HEK293T (cell line): ENCODE results near the gene FYB1.

Source experiments
- BHLHE40 ChIP-seq: fragments of 450-650 bp; IDR thresholded peaks from 2 replicates; pipeline ENCODE4 v1.6.1; 2016; ENCODE audit warnings: mild to moderate bottlenecking, moderate library complexity, borderline replicate concordance
- FOXM1 ChIP-seq: fragments of 450-650 bp; IDR thresholded peaks from 2 replicates; pipeline ENCODE4 v1.6.1; 2017; ENCODE audit warnings: mild to moderate bottlenecking, borderline replicate concordance
- SP1 ChIP-seq: fragments of 450-650 bp; IDR thresholded peaks from 2 replicates; pipeline ENCODE4 v1.6.1; 2017

GRCh38 chr5:39167972-39168342, 51.4 kb downstream of the FYB1 start:
- TF ChIP-seq FOXM1 = no peak
- TF ChIP-seq SP1 = no peak
- no peak for TF ChIP-seq BHLHE40
